ENCODE results near the gene THOC3.
"Not testable (repeated sequence)": the region's sequence is repeated elsewhere in the genome, so short reads cannot be mapped to it uniquely, and the experiment has no call there.

The THOC3 gene

GRCh38 chr5:175938489-175938888 lies 29.6 kb downstream of the THOC3 start:
- not testable (repeated sequence) for DNase-seq

- DNase-seq, result not testable (repeated sequence)
Observed at GRCh38 chr5:175928752-175929151, 39.4 kb downstream of the THOC3 start.

DNA sequence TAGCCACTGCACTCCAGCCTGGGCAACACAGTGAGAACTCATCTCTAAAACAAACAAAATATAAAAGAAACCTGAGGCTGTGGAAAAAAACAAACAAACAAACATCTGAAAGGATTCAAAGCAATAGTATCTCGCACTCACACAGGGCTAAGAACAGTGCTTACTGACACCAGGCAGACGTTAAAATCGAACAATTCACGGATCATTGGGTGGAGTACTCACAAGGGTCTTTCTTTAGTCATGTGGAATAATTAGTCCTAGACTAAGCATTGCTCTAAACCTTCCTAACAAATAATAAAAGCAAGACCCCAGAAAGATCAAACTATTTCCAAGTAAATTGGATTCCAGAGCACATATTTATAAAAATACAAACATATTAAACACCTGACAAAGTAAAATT lies 43.0 kb downstream of the THOC3 start:
- not testable (repeated sequence) for DNase-seq

DNA sequence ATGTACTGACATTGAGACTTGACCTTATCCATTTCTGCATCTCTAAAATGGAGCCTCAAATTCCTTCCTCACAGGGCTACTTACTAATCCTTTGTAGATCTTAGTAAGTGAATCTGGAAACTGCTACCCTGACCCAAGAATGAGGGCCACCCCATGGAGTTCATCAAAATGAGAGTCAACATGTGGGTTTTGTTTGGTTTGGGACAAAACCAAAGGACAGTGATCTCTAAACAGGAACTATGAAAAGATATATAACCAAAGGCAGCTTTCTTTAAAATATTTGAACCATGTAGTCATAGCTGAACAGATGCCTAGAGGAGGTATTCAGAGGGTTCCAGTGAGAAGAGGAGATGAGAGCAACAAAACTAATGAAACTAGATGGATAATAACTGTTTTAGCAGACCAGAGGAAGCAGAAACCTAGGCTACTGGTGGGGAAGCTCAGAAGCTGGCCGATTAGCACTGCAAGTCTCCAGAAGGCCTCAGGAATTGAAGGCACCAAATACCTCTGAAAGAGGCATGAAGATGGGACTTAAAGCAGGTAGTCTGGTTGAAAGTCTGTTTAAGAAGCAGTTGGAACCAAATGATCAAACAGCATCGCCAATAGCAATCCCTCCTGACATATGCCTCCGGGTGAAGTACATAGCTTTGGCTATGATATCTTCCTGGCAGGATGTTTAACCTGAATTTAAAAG lies 45.8 kb downstream of the THOC3 start:
- no peak for DNase-seq

DNA sequence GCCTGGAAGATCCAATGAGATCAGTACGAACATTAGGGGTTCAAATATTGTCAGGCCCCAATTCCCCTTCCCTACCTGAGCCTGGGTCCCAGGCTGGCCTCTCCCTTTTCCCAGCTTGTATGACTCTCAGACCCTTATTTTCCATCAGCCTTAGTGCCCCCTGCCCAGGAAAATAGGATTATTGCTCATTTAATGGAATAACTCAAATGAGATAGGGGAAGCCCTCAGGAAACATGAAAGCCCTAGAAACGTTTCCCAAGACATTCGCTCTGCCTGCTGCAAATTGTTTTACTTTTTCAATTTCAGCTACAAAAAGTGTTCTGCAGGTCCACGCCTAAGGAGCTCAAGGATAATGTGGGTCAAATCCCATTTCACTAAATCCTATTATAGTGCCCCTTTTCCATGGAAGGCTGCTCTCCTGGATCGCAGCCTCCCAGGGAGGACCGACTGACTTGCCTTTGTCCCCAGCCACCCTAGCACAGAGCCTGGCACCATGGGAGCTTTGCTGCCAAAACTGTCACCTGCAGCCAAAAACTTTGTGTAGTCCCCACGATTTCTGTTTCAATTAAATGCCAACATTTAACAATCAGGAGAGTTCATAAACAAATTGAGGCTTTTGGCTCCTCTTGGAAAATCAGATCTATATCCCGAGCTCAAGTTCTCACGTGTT lies 46.9 kb downstream of the THOC3 start:
- no peak for DNase-seq

DNA sequence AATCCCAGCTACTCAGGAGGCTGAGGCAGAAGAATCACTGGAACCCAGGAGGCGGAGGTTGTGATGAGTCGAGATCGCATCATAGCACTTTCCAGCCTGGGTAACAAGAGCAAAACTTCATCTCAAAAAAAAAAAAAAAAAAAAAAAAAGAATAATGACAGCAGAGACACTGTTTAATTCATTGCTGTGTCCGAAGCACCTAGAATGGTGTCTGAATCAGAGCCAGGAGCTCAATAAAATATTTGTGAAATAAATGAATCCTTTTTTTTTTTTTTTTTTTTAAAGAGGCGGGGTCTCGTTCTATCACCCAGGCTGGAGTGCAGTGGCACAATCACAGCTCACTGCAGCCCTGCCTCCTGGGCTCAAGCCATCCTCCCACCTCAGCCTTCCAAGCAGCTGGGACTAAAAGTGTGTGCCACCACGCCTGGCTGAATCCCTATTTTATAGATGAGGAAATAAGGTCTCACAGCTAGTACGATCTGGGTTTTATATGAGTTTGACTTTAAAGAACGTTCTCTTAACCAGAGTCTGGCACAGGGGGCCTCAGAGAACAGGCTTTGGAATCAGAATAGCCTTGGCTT lies 47.8 kb downstream of the THOC3 start:
- no peak for DNase-seq

DNA sequence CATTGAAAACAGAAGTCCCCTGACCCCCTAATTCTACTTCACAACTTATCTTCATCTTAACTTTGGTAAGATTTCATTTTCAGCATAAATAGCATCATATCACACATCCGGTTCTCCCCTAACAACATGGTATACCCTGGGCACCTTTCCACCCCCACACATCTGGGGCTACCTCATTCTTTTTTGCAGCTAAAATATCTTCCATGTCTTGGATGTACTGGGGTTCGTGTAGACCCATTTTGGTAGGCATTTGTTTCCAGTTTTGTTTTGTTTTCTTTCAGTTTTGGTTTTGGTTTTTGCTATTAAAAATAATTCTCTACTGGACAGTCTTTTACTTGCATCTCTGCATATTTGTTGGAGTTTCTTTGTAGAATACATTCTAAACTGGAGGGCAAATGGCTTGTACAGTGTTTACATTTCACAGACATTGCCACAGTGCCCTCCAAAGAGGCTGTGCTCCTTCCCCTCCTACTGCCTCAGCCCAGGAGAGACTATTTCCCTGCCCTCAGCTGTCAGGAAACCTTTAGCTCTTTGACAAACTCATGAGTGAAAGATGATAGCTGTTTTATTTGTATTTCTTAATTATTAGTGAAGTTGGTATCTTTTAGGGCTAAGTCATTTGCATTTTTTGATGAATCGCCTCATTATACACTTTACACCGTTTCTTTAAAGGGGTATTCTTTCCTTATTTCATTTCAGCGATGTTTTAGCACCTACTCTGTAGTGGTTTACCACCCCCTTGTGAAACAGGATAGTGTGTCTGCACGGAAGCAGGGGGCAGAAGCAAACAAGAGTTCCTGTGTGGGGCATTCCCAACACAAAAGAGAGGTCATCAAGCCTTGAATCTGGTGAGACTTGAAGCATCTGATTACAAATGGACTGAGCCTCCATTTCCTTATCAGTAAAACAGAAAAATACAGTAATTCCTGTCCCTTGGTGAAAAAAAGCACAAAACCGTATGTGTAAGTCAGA lies 52.8 kb downstream of the THOC3 start:
- not testable (repeated sequence) for DNase-seq

- DNase-seq, result not testable (repeated sequence)
Observed at GRCh38 chr5:175913835-175914672, 54.1 kb downstream of the THOC3 start.

DNA sequence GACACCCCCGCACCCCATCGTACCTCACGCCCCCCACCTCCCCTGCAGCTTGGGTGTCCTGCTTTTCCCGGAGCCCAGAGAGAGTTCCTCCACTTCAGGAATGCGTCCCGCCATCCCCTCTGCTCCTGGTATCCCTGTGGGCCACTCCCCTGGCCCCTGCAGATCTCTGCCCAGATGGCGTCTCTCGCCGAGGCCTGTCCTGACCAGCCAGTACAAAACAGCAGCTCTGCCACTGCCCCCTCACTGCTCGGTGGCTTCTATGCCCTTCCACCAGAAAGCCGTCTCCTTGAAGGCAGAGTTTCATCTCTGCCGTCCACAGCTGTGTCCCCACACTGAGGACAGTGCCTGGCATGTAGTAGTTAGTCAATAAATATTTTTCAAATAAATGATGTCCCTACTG lies 58.0 kb downstream of the THOC3 start:
- DNase-seq, result not testable (repeated sequence)

Data from NCI-H510A treated with DMSO at 0.1 percent for 48 hours (cell line).